Spleen (tissue), 7 donors: ENCODE data around the gene CRTC3.

ENCODE experiments used
- CTCF ChIP-seq, 11 experiments: fragments of 200-600 bp in 7 of 11; fragments of 450-650 bp in 4 of 11; sonication (generic) in 4 of 11; IDR thresholded peaks in 8 of 11; conservative IDR thresholded peaks in 3 of 11; 1 replicate in 7 of 11; 2 replicates in 4 of 11; pipeline versions ENCODE4 v1.4.0 to v1.8.0; 2016 to 2021; ENCODE audit warnings: antibody characterized with exemption in 11 of 11, inconsistent platforms in 4 of 11, mild to moderate bottlenecking in 1 of 11
- POLR2AphosphoS5 ChIP-seq, 3 donors: sonication (generic); formaldehyde crosslinking; IDR thresholded peaks; one replicate each; pipeline ENCODE4 v1.5.1; 2017; ENCODE audit warnings: antibody characterized with exemption in 3 of 3
- donor health status: DM: no; HTN: no; CAD: no; lungs with moderate emphysema.
- donor health status: DM: no; HTN: no; CAD: no.
- donor health status: DM: no; HTN: no; CAD: no.

DNA sequence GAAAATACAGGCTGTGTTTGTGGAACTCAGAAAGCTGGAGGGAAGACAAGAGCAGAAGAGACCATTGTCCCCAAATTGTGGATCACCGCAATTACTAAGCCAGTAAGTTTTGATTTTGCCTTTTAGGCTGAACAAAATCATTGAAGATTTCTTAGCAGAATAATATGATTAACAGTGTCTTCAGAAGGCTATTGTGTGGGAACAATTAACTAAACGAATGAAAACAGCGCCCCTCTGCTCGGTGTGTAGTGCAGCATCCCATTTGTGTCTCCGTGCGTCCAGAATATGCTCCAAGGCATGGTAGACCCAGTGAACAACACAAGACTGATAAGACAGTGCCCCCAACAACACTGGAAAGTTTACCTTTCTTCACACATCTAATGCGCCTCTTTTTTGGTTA lies 71.2 kb downstream of the CRTC3 start:
- no peak for TF ChIP-seq CTCF (IDR thresholded peaks at IDR 0.05 in 8 of 11, conservative IDR thresholded peaks at IDR 0.05 in 3 of 11)
- no peak for TF ChIP-seq POLR2AphosphoS5 (IDR thresholded peaks at IDR 0.05)
